ENCODE data around the gene FAM170B. TPM values are rescaled to one million over a fixed set of nuclear protein-coding genes. Genes with fewer than 3 reads are reported as not detected.

Gene FAM170B
- total RNA-seq, 1 donor from 2014 or later: not detected

DNA sequence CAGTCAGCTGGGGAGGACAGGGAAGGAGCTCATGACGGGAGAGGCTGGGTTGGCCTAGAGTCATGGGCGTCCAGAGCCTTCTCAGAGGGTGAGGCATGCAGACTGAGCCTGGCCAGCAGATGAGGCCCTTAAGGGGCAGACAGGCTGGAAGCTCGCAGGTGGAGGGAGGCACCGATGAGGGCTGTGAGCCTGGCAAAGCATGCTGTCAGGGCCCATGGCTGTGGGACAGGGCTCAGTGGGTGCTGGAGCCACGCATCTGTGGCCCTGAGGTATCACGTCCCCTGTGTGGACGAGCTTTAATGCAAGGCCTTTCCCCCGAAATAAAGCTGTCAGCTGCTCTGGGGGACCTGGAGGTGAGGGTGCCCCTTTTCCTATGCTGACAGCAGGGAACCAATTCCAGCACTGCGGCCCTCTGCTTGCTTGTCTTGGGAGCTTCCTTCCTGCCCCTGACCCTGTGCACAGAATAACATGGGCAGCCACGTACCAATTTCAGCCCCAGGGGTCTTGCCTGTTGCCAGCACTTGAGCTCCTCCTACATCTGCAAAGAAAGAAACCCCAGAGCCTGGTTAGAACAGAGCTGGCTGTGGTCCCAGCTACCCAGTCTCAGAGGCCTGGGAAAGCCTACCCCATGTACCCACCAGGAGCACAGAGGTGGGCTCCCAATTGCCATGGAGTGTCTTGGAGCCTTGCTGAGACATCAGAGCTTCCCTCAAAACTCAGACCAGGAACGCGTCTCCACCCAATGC is 33.8 kb upstream of the FAM170B start:
- Histone ChIP-seq H3K4me1 (peaks cover 3% of the 10 kb centered on the region), H3K4me3 (no peak overlapping the region), H3K36me3 (no peaks in the 10 kb centered on the region), H3K27ac (no peak overlapping the region), H3K27me3 (no peaks in the 10 kb centered on the region), H3K9me3 (no peaks in the 10 kb centered on the region)
- ATAC-seq: no peak
- no peak for DNase-seq
- intact Hi-C loops (cut with DNase I): no loop called here
- TF ChIP-seq, protein P1, sequence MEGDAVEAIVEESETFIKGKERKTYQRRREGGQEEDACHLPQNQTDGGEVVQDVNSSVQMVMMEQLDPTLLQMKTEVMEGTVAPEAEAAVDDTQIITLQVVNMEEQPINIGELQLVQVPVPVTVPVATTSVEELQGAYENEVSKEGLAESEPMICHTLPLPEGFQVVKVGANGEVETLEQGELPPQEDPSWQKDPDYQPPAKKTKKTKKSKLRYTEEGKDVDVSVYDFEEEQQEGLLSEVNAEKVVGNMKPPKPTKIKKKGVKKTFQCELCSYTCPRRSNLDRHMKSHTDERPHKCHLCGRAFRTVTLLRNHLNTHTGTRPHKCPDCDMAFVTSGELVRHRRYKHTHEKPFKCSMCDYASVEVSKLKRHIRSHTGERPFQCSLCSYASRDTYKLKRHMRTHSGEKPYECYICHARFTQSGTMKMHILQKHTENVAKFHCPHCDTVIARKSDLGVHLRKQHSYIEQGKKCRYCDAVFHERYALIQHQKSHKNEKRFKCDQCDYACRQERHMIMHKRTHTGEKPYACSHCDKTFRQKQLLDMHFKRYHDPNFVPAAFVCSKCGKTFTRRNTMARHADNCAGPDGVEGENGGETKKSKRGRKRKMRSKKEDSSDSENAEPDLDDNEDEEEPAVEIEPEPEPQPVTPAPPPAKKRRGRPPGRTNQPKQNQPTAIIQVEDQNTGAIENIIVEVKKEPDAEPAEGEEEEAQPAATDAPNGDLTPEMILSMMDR (IDR thresholded peaks at IDR 0.05): no peak

DNA sequence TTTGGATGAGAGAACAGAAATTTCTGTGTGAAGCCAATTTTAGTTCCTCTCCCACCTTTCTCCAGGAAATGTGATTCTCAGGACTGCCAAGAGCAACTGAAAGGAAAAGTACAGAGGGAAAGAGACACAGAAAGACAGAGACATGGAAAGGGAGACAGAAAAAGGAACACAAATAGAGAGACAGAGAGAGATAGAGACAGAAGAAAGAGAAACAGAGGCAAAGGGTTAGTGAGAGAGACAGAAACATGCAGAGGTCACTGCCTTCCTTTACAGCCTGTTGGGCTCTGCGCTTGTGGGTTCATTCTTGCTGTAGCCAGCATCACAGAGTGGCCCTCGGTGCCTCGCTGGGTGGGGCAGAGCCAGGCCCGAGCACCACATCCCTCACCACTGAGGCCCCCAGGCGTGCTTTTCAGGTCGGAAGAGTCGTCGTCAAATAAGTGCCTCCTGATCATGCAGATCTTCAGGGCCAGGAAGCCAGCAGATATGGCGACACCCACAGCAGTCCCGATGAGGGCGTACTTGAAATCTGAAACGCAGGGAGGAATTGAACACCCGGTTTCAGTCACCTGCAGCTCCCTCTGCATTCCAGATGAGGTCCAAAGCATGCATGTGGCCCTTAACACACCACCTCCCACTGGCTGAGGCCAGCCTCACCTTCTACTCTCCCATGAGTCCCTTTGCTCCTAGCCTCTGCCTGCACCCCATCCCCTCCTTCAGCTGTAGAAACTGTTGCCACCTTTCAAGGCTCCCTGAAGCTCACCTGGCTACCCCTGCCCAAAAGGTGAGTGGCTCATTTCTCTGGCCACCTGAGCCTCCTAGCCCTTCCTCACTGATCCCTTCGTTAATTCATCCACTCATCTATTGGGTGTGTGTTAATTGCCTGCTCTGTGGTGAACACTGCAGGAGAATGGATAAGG is 32.9 kb upstream of the FAM170B start:
- no peaks in the 10 kb centered on the region for H3K27me3 ChIP-seq
- intact Hi-C loops (cut with DNase I): no loop called here
- H3K4me3 ChIP-seq: no peak overlapping the region
- no peaks in the 10 kb centered on the region for H3K4me1 ChIP-seq
- no peak for ATAC-seq
- no peak overlapping the region for H3K27ac ChIP-seq
- no peaks in the 10 kb centered on the region for H3K36me3 ChIP-seq
- no peak for DNase-seq
- TF ChIP-seq, protein P1 (IDR thresholded peaks at IDR 0.05): no peak
- H3K9me3 ChIP-seq: no peaks in the 10 kb centered on the region

DNA sequence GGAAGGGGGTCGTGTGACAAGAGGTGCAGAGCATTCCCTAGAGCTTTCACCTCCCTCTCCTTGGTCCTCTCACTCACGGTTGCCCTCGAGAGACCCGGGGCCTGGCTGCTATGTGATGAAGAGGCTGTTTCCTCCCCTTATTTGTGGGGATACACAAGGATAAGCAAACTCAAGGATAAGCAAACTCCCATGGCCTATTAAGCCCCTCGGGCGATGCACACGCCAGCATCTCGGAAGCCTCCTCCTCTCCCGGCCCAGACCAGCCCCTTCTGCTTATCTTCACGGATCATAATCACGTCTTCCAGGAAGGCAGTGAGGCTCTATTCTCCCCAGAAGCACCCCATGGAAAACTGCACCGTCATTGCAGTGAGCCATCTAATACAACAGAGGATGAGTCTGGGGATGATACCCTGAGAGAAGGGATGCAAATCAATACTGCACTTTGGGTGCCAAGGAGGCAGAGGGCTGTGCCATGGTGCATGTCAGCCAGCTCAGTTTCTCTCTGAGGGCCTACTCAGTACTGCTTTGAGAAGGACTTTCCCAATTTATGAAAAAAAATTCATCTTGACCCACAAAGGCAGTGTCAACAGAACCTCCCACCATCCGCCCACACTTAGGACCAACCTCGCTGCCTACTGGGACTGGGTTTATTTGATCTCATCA is 32.1 kb upstream of the FAM170B start:
- no peak overlapping the region for H3K27ac ChIP-seq
- no peaks in the 10 kb centered on the region for H3K4me1 ChIP-seq
- H3K4me3 ChIP-seq: no peak overlapping the region
- DNase-seq (no peak), ATAC-seq (peak; percentile 4)
- no peaks in the 10 kb centered on the region for H3K36me3 ChIP-seq
- H3K27me3 ChIP-seq: no peaks in the 10 kb centered on the region
- intact Hi-C loops (cut with DNase I): no loop called here
- TF ChIP-seq, protein P1 (IDR thresholded peaks at IDR 0.05): no peak
- H3K9me3 ChIP-seq: no peaks in the 10 kb centered on the region

DNA sequence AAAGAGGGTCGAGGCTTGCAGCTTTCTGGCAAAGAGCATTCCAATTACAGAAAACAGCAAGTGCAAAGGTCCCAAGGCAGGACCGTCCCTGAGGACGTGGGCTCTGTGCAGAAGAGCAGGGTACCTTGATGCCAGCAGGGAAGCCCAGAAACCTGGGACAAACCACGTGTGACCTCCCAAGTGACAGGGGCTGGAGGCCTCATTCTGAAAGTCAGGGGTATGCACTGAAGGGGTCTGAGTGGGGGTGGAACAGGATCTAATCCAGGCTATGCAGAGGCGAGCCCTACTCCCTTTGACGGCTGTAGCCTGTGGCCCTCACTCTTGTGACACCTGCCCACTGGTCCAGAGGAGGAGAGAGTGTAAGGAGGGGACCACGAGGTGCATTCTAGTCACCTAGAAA is 31.4 kb upstream of the FAM170B start:
- no peaks in the 10 kb centered on the region for H3K36me3 ChIP-seq
- no peak overlapping the region for H3K4me3 ChIP-seq
- no peaks in the 10 kb centered on the region for H3K4me1 ChIP-seq
- TF ChIP-seq, protein P1 (IDR thresholded peaks at IDR 0.05): no peak
- H3K27me3 ChIP-seq: no peaks in the 10 kb centered on the region
- H3K9me3 ChIP-seq: no peaks in the 10 kb centered on the region
- no peak for ATAC-seq
- no peak for DNase-seq
- H3K27ac ChIP-seq: no peak overlapping the region
- intact Hi-C loops (cut with DNase I): no loop called here

DNA sequence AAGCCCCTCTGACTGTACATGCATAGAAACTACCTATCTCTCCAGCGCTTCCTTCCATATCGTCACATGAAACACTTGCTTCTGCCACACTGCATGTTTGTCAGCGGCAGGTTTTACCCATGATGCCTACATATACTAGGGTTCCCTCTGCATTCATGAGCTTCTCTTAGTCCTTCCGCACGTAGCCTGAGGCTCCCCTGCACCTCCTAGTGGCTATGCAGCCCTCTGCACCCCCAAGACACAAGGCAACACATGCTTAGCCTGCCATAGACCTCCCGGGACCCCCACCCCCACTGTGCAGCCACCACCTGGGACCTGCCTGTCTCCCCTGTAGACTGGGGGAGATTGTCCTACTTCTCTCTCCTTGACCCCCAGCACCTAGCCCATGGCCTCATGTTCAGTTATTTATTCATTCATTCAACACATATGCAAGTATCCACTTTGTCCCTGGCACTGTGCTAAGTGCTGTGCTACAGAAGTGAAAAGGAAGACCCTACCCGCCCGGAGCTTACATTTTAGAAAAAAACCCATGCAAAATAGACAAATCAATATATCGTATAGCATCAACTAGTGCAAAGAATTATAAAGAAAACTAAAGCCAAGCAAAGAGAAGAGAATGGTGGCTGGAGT is 30.9 kb upstream of the FAM170B start:
- peak; percentile 76 for ATAC-seq
- no peak for DNase-seq
- intact Hi-C loops (cut with DNase I): no loop called here

More for the DNA sequence above, 30.9 kb upstream of the FAM170B start:
- no peaks in the 10 kb centered on the region for H3K4me1 ChIP-seq
- TF ChIP-seq, protein P1 (IDR thresholded peaks at IDR 0.05): peak; percentile 68
- H3K27me3 ChIP-seq: no peaks in the 10 kb centered on the region
- no peaks in the 10 kb centered on the region for H3K36me3 ChIP-seq
- H3K9me3 ChIP-seq: no peaks in the 10 kb centered on the region
- H3K27ac ChIP-seq: no peak overlapping the region
- no peak overlapping the region for H3K4me3 ChIP-seq
